K562 (cell line): ENCODE measurements around the gene NOP10. TPM values are rescaled to one million over a fixed set of nuclear protein-coding genes. Genes with fewer than 3 reads are reported as not detected.
A peak's percentile ranks its signal among the peaks of the same experiment; 100 is the strongest.

Source experiments
- BRF2 ChIP-seq: IDR thresholded peaks from 3 replicates; pipeline ENCODE4 v1.6.1; 2011; ENCODE audit warnings: borderline replicate concordance, mild to moderate bottlenecking; ENCODE audit not compliant: insufficient read length, insufficient read depth
- CBFA2T2 ChIP-seq: fragments of 450-650 bp; conservative IDR thresholded peaks from 2 replicates; pipeline ENCODE4 v1.6.1; 2017; ENCODE audit warnings: mild to moderate bottlenecking
- E2F5 ChIP-seq: sonication (generic); formaldehyde crosslinking; IDR thresholded peaks from 2 replicates; pipeline ENCODE4 v1.8.0; 2022; ENCODE audit warnings: mild to moderate bottlenecking, missing genetic modification reagents
- EGR1 ChIP-seq: fragments of 450-650 bp; conservative IDR thresholded peaks from 2 replicates; pipeline ENCODE4 v1.6.1; 2017; ENCODE audit warnings: mild to moderate bottlenecking
- ELF2 ChIP-seq: fragments of 250-450 bp; sonication (Bioruptor Pico); IDR thresholded peaks from 2 replicates; pipeline ENCODE4 v1.5.0; 2021; ENCODE audit warnings: mild to moderate bottlenecking
- KAT8 ChIP-seq: fragments of 450-650 bp; IDR thresholded peaks from 2 replicates; pipeline ENCODE4 v1.6.1; 2016; ENCODE audit warnings: low read depth, mild to moderate bottlenecking
- MAFG ChIP-seq: fragments of 450-650 bp; conservative IDR thresholded peaks from 2 replicates; pipeline ENCODE4 v1.6.1; 2016; ENCODE audit warnings: missing genetic modification characterization, missing compliant biosample characterization
- MCM5 ChIP-seq: fragments of 450-650 bp; IDR thresholded peaks from 2 replicates; pipeline ENCODE4 v1.6.1; 2016; ENCODE audit warnings: low read depth
- MECOM ChIP-seq: fragments of 250-450 bp; sonication (Bioruptor Pico); IDR thresholded peaks from 2 replicates; pipeline ENCODE4 v1.8.0; 2022; ENCODE audit warnings: inconsistent platforms
- MEIS2 ChIP-seq: fragments of 450-650 bp; IDR thresholded peaks from 2 replicates; pipeline ENCODE4 v1.6.1; 2014; ENCODE audit warnings: mild to moderate bottlenecking; ENCODE audit not compliant: partially characterized antibody
- MITF ChIP-seq: IDR thresholded peaks from 2 replicates; pipeline ENCODE4 v1.6.1; 2014; ENCODE audit warnings: antibody characterized with exemption
- ZBTB33 ChIP-seq: sonication (generic); formaldehyde crosslinking; IDR thresholded peaks from 2 replicates; pipeline ENCODE4 v1.8.1; 2023; ENCODE audit warnings: mild to moderate bottlenecking, missing genetic modification reagents
- ZEB2 ChIP-seq: fragments of 450-650 bp; IDR thresholded peaks from 2 replicates; pipeline ENCODE4 v1.6.1; 2016
- ZNF324 ChIP-seq: fragments of 250-450 bp; sonication (Bioruptor Pico); IDR thresholded peaks from 2 replicates; pipeline ENCODE4 v1.4.0; 2020; ENCODE audit warnings: mild to moderate bottlenecking
- polyA plus RNA-seq, 8 experiments: library from polyadenylated mRNA; depleted of rRNA in 4 of 8; stranded (reverse) in 5 of 8; unstranded in 3 of 8; fragments of >200 nt; fragmentation: Nextera tagmentation in 2 of 8; fragmentation: Illumina TruSeq in 1 of 8; extraction: Ambion mirVana in 2 of 8; extraction: Trizol in 1 of 8; gene quantifications; 2 replicates each; pipeline versions ENCODE4 v1.2.1 to v1.2.3, GENCODE V29; 2011 to 2014; ENCODE audit warnings: inconsistent platforms in 1 of 8, missing spikeins in 1 of 8
- total RNA-seq, 7 experiments: library from RNA; depleted of rRNA in 6 of 7; stranded (reverse); fragments of >200 nt in 6 of 7; fragmentation: Illumina TruSeq in 2 of 7; extraction: Trizol in 2 of 7; gene quantifications; 2 replicates each; pipeline versions ENCODE4 v1.2.1 to v1.2.3, GENCODE V29; 2011 to 2021; ENCODE audit warnings: low replicate concordance in 1 of 7

The NOP10 gene
- total and polyA plus RNA-seq, 9 of the 15 experiments (the other 6 are each of a cell fraction or from before 2014, with no cell fraction given) = 250 to 1,663 (median 449) TPM

- TF ChIP-seq BRF2 (no peak), EGR1 (peak; percentile 55), ZEB2 (peak; percentile 47; the same call in 1 of the 2 replicates), E2F5 (CRISPR knock-in tag) (no peak), MEIS2 (no peak), MITF (no peak), MCM5 (no peak), CBFA2T2 (no peak), MAFG (tag) (no peak), ZBTB33 (CRISPR knock-in tag) (peak; percentile 75), ELF2 (CRISPR knock-in tag) (no peak), KAT8 (no peak), MECOM (CRISPR knock-in tag) (no peak), ZNF324 (CRISPR knock-in tag) (no peak)
Observed at GRCh38 chr15:34367101-34368081, 24.5 kb upstream of the NOP10 start, which contains the start of gene LPCAT4 (continued).
